A673 (cell line): ENCODE results near the gene SKP2.

Experiments
- CTCF ChIP-seq: fragments of 300-800, 200-600 bp; sonication (generic); conservative IDR thresholded peaks from 2 replicates; pipeline ENCODE4 v1.5.1; 2017; ENCODE audit warnings: low read depth, mild to moderate bottlenecking, antibody characterized with exemption, low read length, moderate library complexity, mixed read lengths
- EZH2 ChIP-seq: fragments of 200-600 bp; sonication (generic); IDR thresholded peaks from 2 replicates; pipeline ENCODE4 v1.6.1; 2017; ENCODE audit warnings: borderline replicate concordance, low read depth, mild to moderate bottlenecking, mixed read lengths, antibody characterized with exemption, low read length; ENCODE audit not compliant: poor library complexity, severe bottlenecking

DNA sequence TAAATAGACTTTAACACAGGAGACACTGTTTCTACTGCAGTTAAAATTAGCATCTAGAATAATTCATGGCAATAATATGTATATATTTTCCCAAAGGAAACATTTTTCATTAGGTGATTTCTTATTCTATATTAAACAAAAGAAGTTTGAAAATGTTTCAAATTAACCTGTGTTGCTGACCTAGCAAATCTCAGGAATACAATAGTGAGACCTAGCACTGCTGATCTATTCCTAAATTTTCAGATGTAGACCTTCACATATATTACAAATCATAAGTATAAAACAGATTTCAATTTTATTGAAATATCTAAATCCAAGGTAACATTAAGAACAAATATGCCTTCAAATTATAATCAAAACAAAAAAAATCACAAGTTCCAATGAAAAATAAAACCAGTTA, 15.3 kb upstream of the SKP2 start:
- no peak for TF ChIP-seq CTCF
- no peak for TF ChIP-seq EZH2
